ENCODE data around the gene OR6M1.

- TF ChIP-seq CTCF (IDR thresholded peaks at IDR 0.05) (no peak), POLR2A (IDR thresholded peaks at IDR 0.05) (no peak)
Observed at GRCh38 chr11:123853038-123853437, 46.9 kb upstream of the OR6M1 start.

All from right lobe of liver (tissue), 4 donors.